Measurements from ENCODE around the gene CTSC.

DNA sequence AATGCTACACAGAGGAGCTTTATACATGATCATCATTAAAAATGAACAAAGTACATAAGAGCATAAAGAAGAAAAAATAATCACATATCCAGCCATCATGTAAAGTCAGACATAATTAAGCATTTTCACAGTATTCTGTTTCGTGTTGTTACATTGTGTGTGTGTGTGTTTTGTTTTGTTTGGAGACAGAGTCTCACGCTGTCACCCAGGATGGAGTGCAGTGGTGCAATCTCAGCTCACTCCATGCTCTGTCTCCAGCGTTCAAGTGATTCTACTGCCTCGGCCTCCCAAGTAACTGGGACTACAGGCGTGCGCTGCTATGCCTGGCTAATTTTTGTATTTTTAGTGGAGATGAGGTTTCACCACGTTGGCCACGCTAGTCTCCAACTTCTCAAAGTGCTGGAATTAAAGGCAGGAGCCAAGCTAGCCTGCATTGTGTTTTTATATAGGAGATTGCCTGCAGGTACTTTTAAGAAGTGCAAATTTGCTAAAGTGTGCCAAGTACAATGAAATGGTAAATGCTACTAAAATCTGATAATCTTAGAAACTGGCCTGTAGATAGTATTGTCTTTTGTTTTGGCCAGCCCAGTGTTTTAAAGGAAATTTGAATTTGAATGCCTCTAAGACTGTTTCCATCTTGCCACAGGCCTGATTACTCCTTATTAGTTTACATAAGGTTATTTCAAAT lies 7.8 kb downstream of the CTSC start:
- TF ChIP-seq, protein P1, sequence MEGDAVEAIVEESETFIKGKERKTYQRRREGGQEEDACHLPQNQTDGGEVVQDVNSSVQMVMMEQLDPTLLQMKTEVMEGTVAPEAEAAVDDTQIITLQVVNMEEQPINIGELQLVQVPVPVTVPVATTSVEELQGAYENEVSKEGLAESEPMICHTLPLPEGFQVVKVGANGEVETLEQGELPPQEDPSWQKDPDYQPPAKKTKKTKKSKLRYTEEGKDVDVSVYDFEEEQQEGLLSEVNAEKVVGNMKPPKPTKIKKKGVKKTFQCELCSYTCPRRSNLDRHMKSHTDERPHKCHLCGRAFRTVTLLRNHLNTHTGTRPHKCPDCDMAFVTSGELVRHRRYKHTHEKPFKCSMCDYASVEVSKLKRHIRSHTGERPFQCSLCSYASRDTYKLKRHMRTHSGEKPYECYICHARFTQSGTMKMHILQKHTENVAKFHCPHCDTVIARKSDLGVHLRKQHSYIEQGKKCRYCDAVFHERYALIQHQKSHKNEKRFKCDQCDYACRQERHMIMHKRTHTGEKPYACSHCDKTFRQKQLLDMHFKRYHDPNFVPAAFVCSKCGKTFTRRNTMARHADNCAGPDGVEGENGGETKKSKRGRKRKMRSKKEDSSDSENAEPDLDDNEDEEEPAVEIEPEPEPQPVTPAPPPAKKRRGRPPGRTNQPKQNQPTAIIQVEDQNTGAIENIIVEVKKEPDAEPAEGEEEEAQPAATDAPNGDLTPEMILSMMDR (IDR thresholded peaks at IDR 0.05): no peak
- no peak for TF ChIP-seq POLR2AphosphoS5 (IDR thresholded peaks at IDR 0.05; ENCODE audit: low read depth, low read length)
- TF ChIP-seq, protein P2, sequence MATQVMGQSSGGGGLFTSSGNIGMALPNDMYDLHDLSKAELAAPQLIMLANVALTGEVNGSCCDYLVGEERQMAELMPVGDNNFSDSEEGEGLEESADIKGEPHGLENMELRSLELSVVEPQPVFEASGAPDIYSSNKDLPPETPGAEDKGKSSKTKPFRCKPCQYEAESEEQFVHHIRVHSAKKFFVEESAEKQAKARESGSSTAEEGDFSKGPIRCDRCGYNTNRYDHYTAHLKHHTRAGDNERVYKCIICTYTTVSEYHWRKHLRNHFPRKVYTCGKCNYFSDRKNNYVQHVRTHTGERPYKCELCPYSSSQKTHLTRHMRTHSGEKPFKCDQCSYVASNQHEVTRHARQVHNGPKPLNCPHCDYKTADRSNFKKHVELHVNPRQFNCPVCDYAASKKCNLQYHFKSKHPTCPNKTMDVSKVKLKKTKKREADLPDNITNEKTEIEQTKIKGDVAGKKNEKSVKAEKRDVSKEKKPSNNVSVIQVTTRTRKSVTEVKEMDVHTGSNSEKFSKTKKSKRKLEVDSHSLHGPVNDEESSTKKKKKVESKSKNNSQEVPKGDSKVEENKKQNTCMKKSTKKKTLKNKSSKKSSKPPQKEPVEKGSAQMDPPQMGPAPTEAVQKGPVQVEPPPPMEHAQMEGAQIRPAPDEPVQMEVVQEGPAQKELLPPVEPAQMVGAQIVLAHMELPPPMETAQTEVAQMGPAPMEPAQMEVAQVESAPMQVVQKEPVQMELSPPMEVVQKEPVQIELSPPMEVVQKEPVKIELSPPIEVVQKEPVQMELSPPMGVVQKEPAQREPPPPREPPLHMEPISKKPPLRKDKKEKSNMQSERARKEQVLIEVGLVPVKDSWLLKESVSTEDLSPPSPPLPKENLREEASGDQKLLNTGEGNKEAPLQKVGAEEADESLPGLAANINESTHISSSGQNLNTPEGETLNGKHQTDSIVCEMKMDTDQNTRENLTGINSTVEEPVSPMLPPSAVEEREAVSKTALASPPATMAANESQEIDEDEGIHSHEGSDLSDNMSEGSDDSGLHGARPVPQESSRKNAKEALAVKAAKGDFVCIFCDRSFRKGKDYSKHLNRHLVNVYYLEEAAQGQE (IDR thresholded peaks at IDR 0.05; ENCODE audit: insufficient read depth in 1 of 2, low read depth in 2 of 2, low read length in 1 of 2): no peak
